ENCODE measurements around the gene BMAL1.
"Not testable (repeated sequence)": the region's sequence is repeated elsewhere in the genome, so short reads cannot be mapped to it uniquely, and the experiment has no call there.

The BMAL1 gene

DNA sequence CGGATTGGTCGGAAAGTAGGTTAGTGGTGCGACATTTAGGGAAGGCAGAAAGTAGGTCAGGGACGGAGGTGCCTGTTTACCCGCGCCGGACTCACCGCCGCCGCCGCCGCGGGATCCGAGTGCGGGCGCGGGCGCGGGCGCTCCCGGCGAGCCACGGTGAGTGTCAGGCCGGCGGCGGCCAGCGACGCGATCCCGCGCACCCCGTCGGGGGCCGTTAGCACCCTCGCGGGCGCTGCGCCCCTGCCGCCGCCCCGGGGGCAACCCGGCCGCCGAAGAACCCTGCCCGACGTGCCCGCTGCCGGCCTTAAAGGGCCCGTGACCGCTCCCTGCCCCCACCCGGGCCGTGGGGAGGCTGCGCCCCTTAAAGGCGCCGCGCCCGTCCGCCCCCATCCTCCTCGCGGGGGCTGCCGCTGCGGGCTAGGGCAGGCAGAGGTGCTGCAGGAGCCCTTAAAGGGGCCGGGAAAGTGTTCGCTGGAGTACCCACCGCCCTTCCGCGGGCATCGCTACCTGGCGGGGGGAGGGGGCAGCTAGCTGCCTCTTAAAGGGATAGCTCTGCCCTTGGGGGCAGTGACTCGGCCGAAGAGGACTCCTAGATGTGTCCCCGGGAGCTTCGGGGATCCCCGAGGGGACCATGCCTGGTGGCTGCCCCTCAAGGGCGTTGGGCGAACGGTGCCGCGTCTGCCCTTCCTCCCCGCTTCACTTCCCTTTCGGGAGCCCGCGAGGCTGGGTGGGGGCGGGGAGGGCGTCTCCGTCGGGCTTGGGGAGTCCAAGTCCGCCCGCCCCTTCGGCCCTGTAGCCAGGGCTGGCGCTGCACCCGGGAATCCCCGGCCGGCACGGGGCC, at the start of gene BMAL1:
Gene BMAL1 (plus strand): TSS at position 23 of the 841 bp plus-strand sequence. CDS start 76,519 bp downstream, outside the sequence.
- DNase-seq: peak; percentile 79

DNA sequence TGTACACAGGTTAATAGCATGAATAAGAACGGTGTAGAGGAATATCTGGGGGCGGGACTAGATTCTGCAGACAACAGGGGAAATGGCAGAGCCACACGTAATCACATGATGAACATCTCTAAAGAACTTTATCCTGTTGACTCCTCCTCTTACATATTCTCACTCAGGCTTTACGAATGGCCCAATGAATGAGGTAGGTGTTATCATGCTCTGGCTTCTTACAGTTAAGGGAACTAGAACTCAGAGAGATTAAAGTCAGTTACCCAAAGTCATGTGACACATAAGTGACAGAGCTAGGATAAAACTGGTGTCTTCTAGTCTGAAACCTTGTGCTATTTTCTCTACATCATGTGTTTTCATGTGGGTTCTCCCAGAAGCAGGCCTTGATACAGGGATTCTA, 49.0 kb upstream of the BMAL1 start:
- no peak for DNase-seq

DNA sequence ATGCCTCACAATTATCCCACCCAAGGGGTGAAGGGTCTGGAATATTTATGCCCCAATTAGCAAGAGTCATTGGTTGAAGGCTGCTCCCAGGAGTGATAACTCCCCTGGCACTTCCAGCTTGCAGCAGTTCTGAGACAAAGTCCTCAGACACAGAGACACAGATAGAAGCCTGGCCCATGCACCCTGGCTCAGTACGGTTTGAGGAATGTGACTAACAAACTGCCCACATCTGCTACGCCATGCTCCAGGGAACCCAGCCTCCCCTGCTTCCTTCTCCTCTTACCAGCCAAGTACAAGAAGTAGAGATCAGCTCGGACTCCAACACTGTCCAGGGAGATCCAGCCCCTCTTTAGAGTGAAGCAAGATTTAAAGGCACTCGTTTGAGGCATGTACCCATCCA, 48.5 kb upstream of the BMAL1 start:
- peak; percentile 66 for DNase-seq

DNA sequence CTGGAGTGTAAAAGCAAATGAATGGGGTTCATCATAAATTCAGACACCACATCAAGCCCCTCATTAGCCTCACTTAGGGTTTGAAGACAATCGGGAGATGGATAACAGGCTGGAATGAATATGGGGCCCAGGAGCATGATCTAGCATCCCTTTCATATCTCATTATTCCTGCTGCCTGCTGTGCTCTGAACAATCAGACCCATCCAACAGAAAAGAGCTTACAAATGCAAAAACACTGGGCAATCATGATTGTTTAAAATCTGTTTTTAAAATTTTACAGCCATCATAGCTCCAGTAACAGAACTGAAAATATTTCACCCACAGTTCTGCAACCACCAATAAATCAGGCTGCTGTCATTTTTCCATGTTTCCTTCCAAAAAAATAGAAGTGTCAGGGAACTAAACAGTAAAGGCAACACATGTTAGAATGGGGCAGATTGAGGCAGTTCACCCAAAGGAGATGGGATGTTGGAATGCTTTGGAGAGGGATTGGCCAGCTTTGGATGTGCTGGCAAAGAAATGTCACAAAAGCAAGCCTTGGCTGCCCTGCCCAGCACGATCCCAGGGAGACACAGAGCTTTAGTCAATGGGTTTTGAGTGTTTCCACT, 47.8 kb upstream of the BMAL1 start:
- DNase-seq: peak; percentile 74

DNA sequence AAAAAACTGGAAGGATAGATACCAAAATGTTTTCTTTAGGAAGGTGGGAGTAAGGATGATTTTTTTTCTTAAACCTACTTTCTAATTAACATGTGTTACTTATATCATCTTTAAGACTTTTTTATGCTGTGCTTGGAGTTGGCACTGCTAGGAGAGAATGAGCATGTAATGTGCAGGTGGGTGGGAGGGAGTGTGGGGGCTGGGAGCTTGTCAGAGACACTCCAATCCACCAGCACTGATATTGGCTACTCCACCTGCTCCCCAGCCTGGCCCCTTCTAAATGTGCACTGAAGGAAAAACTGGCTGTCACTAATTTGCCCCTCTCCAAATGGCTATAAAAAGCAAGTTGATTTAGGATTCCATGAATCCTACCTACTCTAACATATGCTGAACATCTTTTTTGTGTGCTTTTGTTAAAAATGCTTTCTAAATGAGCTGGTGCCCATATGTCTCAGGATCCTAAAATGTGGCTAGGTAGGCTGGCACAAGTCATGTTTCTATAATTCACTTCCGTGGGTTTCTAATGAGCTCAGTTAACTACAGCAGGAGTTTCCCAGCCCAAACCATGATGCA, 44.3 kb upstream of the BMAL1 start:
- DNase-seq: peak; percentile 16

DNA sequence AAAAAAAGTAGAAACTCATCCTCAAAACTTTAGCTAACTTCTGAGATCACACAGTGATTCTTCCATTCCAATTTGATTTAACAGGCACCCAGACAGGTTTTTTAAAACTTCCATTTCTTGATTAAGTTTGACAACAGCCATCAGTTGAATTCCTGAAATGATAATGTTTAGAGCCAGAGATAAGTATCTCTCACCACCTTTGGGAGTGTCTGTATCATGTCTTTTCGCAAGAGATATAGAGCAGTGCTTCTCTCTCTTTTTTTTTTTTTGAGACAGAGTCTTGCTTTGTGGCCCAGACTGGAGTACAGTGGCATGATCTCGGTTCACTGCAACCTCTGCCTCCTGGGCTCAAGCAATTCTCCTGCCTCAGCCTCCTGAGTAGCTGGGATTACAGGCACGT, 41.7 kb upstream of the BMAL1 start:
- DNase-seq: no peak

DNA sequence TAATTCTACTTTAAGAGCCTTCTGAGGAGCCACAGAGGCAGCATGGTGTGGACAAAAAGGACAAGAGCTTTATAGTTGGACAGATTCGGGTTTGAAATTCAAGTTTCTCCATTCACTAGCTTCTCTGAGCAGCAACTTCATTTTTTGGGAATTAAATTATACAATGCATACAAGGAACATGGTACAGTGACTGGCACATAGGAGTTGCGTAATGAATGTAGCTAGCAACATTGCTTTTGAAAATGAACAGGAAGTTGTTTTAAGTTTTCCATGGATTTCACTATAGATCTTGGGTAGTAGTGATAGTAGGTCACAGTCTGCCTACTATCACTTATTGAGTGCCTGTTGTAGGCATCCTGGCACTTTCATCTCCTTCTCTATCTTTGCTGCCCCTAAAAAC, 41.0 kb upstream of the BMAL1 start:
- no peak for DNase-seq

DNA sequence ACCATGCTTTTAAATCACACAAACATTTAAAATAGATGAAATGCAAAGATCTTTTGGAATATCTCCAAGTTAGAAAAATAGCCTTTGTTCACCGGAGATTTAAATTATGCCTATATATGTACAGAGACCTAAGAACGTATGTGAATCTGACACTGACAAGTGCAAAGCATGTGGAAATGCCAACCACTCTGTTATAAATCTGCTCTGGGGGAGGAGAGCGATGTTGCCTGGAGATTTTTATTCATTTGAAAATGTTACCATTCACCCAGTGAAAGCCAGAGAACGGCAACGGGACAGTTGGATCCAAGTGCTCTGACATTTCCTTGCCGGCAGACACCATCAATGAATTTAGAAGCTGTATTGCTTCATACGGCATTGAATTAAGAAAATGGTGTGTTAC, 39.8 kb upstream of the BMAL1 start:
- DNase-seq: no peak

DNA sequence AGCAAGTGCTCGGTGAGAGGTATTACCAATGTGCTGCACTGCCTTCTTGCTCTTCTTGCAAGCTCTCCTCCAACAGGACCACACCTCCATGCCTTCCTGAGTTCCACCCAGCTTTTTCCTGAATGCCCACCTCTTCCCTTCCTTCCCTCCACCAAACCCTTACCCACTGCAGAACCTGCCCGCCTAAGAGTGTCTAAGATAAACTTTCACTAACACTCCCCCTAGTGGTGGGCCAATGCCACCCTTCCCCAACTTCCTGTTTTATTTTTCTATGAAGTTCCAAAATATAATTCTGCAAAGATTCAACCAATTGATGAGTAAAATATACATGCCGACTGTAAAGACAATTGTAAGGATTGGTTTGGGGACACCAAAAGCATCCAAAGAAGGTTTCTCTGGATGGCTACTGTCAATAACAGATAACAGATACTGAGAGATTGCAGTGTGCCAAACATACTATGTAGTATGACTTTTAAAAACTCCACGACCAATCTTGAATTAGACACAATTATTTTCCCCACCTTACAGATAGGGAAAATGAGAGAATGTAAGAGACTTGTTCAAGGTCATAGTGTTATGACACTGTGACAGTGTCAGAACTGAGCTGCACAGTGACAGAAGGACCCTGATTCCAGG, 38.6 kb upstream of the BMAL1 start:
- DNase-seq: peak; percentile 57

DNA sequence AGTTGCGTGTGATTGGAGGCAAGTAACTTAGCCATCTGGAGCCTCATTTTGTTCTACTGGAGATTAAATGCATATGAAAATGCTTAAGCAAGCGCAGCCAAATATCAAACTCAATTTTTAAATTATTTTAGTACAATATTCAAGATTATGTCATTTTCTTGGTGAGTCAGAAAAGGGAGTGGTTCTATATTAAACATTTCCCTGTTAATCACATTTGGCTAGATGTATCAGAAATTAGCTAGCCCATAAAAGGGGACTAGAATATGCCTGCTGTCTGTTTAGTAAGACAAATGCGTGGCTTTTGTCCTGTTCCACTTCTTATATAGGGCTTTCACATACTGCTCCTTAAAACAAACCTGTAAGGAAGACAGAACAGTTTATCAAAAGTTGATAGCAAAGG, 35.0 kb upstream of the BMAL1 start:
- no peak for DNase-seq

DNA sequence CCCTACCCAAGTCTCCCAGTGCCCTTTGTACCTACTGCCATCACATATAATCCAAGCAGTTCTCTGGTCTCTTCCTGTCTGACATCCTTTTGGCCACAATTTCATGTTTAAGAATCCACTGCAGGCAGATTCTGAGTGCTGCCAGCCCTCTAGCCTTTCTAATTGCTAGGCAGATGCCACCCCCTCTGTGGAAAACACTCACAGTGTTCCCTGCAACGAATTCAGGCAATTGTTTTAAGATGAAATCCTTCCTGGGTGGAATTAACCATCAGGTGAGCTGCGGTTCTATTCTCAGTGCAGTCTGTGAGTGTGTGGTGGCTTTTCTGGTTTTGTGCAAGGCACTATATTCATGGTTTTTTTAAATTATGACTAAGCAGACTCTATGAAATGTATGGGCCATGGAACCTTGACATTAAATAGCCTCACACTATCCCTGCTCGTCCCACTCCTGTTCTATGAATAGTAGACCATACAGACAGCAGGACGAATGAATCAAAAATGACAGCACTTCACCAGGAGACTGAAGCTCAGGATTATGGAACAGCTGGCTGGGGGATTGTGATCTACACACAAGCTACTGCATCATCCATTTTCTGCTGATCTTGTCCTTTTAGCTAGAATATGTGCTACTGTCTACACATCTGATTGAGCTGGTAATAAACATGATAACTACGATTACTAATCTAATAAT, 29.8 kb upstream of the BMAL1 start:
- no peak for DNase-seq

DNA sequence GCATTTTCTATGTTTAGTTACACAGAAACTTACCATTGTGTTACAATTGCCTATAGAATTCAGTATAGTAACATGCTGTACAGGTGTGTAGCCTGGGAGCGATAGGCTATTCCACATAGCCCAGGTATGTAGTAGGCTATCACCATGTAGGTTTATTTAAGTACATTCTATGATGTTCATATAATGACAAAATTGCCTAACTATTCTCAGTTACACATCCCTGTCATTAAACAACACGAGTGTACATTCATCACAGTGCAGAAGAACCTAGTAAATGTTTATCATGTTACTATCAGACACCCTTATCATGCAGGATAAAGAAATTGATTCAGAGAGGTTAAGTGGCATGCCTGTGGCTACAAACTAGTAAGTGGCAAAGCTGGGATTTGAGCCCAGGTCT, 28.4 kb upstream of the BMAL1 start:
- no peak for DNase-seq

DNA sequence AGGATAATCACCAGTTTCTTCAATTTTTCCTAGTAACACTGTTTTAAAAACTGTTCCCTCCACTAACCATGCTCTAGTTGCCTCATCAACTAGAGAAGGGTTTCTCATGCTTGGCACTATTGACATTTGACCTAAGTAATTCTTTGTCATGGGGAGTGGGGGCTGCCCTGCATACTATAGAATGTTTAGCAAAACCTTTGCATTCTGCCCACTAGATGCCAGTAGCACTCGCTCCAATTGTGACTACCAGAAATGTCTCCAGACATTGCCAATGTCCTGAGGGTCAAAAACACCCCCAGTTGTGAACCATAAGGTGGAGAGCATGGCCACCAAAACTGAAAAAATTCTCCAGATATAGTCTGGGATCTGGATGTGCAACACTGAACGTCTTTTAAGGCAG, 27.6 kb upstream of the BMAL1 start:
- DNase-seq: no peak

DNA sequence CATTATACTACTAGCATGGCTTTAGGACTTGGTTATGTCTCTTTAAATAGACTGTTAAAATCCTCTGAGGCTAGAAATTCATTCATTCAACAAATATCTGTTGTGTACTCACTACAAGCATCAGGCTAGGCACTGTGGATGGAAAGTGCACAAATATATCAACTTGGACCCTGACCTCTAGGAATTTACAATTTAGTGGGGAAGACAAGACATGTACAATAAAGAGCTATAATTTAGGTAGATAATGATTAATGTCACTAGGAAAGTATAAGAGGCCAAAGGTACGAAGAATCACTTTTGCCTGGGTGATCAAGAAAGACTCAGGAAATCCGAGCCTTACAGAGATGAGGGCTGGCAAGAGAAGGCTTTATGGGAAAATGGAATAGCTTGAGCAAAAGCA, 25.6 kb upstream of the BMAL1 start:
- DNase-seq: no peak

DNA sequence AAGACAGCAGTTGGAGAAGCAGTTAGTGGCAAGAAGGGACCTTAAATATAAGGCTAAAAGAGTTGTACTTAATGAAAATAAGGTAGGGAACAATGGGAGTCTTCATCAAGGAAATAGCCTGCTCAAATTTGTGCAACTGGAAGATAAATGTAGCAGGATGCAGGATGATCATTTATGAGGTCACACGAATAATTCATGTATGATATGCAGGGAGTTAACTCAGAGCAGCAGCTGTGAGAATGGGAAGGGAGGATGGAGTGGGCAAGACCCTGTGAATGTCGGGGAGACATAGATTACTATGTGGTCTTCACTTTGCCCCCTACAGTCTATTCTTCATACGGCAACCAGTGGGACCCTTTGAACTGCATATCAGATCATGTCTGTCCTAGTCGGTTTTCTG, 25.2 kb upstream of the BMAL1 start:
- DNase-seq: no peak

DNA sequence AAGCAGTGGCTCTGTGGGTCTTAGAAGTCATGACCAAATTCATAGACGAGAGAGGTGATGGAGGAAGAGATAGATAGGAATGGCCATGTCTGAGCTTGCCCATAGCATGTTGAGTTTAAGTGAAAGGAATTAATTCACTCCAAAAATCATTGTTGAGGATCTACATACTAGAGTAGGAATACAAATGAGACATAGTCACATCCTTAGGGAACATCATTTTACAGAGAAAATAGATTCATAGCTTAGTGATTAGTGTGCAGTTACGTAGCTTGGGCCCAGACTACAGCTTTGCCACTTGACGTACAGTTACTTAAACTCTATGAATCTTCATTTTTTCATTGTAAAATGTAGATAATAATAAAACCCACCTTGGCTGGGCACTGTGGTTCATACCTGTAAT, 21.4 kb upstream of the BMAL1 start:
- DNase-seq: no peak

DNA sequence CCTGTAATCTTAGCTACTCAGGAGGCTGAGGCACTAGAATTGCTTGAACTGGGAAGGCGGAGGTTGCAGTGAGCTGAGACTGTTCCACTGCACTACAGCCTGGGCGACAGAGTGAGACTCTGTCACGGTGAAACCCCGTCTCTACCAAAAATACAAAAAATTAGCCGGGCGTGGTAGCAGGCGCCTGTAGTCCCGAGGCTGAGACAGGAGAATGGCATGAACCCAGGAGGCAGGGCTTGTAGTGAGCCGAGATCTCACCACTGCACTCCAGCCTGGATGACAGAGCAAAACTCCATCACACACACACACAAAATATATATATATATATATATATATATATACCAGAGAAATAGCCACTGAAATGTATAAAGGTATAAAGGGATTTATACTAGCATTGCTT, 19.5 kb upstream of the BMAL1 start:
- DNase-seq: not testable (repeated sequence)

DNA sequence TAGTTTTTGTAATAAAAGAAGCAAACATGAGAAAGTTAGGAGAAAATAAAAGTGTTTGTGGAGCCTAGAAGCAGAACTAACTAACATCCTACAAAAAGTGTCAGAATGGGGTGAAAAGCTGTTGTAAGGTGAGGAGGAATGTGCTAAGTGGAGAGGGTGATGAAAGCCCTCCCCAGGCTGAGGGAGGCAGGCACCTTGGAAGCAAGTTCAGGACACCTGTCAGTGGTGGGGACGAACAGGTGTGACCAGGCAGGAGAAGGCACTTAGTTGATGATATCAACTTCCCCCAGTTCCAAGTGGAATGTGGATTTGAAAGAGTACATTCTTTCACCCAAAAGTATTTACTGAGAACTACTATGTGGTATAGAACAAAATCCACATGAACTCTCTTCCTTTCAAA, 18.7 kb upstream of the BMAL1 start:
- no peak for DNase-seq

DNA sequence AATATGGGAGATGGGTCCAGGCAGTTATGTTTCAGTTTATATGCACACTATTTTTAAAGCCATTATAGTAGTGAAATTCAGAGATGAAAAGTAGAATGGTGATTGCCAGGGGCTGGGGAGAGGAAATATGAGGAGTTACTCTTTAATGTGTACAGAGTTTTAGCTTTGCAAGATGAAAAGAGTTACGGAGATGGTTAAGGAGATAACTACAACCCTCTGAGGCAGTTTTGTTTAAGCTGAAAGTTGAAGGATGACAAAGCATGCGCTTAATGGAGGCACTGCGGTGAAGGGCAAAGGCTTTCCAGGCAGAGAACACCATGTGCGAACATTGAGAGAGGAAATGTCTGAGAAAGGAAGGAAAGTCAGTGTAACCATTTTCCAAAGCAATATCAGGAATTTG, 18.2 kb upstream of the BMAL1 start:
- DNase-seq: no peak

DNA sequence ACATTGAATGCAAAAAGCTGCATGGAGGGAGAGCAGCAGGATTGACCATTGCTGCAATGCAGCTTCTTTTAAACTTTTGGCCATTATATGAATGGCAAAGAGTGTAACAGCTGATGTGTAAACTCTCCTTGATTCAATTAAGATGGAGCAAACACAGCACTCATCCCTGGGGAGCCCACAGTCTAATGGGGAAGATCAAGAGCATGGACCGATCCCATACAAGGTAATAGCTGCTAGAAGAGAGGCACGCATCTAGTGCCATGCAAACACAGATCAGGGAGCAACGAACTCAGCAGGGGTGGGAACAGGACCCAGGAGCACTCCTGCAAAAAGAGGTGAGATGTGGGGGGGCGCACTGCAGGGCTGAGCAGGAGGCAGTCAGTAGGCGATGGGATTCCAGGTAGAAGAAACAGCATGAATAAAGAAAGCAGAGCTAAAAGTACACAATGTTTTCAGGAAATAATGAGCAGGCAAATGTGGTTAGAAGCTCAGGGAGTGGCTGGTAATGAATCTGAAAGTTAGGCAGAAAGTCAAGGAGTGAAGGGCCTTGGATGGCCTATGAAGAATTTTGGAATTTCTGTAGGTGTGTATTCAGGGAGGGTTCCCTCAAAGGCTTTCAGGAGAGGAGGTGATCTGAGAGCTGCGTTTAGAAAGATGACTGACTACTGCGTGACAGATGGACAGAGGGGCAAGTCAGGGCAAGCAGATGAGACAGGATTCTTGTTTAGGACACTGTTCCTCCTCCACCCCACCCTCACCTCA, 17.2 kb upstream of the BMAL1 start:
- DNase-seq: no peak

DNA sequence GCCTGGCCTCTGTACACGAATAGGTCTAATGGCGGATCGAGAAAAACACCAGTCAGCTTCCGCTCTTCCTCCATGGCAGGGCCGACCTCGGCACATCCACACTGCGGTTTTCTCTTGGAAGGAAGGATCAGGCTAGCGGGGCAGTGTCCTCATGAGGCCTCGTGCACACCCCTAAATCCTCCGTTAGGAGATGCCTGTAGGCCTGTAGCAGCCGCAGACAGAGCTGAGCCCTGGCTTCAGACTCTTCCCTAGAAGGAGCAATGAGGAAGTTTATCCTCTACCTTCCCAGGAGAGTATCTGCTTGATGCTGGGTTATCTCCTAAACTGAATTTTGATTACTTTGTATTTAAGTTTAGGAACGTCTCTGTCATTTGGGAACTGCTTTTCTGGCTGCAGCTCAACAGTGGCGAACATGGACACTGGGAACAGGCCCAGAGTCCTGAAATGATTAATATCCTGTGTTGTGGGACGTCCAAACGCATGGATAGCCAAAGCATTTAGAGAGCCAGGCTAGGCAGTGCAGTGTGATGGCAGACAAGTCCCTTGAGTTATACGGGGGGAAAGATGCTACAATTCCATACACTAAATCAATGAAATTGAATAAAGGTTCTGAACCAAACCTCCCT, 16.5 kb upstream of the BMAL1 start:
- DNase-seq: no peak

DNA sequence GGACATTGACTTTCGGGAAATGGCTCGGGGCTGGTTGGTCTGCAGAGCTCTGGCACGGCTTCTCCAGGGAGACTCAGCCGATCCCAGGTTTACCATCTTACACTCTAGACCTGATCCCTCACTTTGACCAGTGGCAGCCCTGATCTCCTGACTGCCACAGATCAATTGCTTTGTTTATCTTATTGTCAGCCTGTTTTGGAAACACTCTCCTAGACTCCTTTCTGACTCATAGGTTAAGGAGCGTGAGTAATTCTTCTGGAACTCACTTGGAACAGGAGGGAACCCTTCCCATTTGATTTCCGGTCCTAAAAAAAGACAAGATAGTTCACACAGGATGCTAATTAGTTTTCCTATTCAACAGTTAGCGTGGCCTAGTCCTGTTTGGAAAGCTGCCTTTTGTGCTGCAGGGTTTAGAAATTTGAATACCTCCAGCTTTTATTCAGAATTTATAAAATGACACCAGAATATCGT, 16.0 kb upstream of the BMAL1 start:
- DNase-seq: no peak
